PFSK-1 (cell line): ENCODE measurements around the gene GUCA1C.

Experiments
- POLR2AphosphoS5 ChIP-seq: IDR thresholded peaks from 2 replicates; pipeline ENCODE4 v1.6.1; 2012; ENCODE audit warnings: low read depth, mild to moderate bottlenecking, control low read depth, low read length, moderate library complexity
- TF ChIP-seq, protein P1 (sequence below), 2 experiments: IDR thresholded peaks; 2 replicates each; pipeline versions ENCODE4 v1.6.1 to v1.8.0; 2011 to 2012; ENCODE audit warnings: low read depth in 2 of 2, low read length in 2 of 2, control low read depth in 1 of 2, inconsistent platforms in 1 of 2, mild to moderate bottlenecking in 1 of 2, moderate library complexity in 1 of 2; ENCODE audit not compliant: insufficient read depth in 1 of 2

DNA sequence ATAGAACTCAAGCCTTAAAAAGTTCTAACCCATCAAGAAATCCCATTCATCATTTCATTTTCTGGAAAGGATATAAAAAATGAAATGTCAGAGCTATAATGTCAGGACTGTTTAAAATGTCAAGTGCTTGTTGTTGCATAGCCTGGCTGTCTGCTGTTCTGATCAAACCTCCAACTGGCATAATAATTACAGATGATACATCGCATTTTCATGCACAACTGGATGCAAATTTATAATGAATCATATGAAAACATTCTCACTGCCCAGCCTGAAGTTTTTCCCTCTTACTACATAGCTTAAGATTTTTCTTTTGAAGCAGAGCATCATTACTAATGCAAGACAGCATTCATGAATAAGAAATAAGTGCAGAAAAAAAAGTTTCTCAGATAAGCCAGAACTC is 46.5 kb downstream of the GUCA1C start:
- TF ChIP-seq, protein P1, sequence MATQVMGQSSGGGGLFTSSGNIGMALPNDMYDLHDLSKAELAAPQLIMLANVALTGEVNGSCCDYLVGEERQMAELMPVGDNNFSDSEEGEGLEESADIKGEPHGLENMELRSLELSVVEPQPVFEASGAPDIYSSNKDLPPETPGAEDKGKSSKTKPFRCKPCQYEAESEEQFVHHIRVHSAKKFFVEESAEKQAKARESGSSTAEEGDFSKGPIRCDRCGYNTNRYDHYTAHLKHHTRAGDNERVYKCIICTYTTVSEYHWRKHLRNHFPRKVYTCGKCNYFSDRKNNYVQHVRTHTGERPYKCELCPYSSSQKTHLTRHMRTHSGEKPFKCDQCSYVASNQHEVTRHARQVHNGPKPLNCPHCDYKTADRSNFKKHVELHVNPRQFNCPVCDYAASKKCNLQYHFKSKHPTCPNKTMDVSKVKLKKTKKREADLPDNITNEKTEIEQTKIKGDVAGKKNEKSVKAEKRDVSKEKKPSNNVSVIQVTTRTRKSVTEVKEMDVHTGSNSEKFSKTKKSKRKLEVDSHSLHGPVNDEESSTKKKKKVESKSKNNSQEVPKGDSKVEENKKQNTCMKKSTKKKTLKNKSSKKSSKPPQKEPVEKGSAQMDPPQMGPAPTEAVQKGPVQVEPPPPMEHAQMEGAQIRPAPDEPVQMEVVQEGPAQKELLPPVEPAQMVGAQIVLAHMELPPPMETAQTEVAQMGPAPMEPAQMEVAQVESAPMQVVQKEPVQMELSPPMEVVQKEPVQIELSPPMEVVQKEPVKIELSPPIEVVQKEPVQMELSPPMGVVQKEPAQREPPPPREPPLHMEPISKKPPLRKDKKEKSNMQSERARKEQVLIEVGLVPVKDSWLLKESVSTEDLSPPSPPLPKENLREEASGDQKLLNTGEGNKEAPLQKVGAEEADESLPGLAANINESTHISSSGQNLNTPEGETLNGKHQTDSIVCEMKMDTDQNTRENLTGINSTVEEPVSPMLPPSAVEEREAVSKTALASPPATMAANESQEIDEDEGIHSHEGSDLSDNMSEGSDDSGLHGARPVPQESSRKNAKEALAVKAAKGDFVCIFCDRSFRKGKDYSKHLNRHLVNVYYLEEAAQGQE (IDR thresholded peaks at IDR 0.05; ENCODE audit: insufficient read depth in 1 of 2, low read depth in 2 of 2, low read length in 2 of 2) = no peak
- TF ChIP-seq POLR2AphosphoS5 = no peak
